ENCODE measurements around the gene NBR1.
"Not testable (repeated sequence)": the region's sequence is repeated elsewhere in the genome, so short reads cannot be mapped to it uniquely, and the experiment has no call there.

The NBR1 gene

GRCh38 chr17:43200127-43200526 is 29.1 kb downstream of the NBR1 start:
- Histone ChIP-seq H2AFZ (ENCODE audit: low read depth, low read length, severe bottlenecking) (no peak overlapping the region), H3K9ac (ENCODE audit: low read length) (no peak overlapping the region), H3F3A (ENCODE audit: insufficient read depth) (no peaks in the 10 kb centered on the region; the same call in 1 of the 2 replicates), H3K4me3 (ENCODE audit: insufficient read depth, low read length, poor library complexity, severe bottlenecking) (no peak overlapping the region), H3K4me2 (ENCODE audit: low read depth, low read length, poor library complexity, severe bottlenecking) (no peak overlapping the region), H3K27me3 (ENCODE audit: low read length) (no peaks in the 10 kb centered on the region), H3K27ac (ENCODE audit: low read depth, low read length) (no peak overlapping the region), H3K36me3 (ENCODE audit: low read length) (peaks cover 4% of the 10 kb centered on the region; the same call in 1 of the 2 replicates), H3K79me2 (ENCODE audit: insufficient read depth, low read length) (no peaks in the 10 kb centered on the region), H4K20me1 (ENCODE audit: low read depth, low read length) (no peaks in the 10 kb centered on the region), H3K9me2 (replicated peaks; ENCODE audit: insufficient read depth, low read length) (no peaks in the 10 kb centered on the region), H3K9me3 (ENCODE audit: insufficient read depth, low read length) (no peaks in the 10 kb centered on the region)
- no peak for TF ChIP-seq EZH2phosphoT487 (conservative IDR thresholded peaks at IDR 0.05; ENCODE audit: low read length)
- TF ChIP-seq CTCF (IDR thresholded peaks at IDR 0.05; ENCODE audit: insufficient read depth, low read length, poor library complexity, severe bottlenecking), result no peak

GRCh38 chr17:43203013-43203412 is 32.0 kb downstream of the NBR1 start:
- H3K36me3 ChIP-seq (ENCODE audit: low read length); H2AFZ ChIP-seq (ENCODE audit: low read depth, low read length, severe bottlenecking); H3K79me2 ChIP-seq (ENCODE audit: insufficient read depth, low read length); H3K27ac ChIP-seq (ENCODE audit: low read depth, low read length); H4K20me1 ChIP-seq (ENCODE audit: low read depth, low read length); H3F3A ChIP-seq (ENCODE audit: insufficient read depth); H3K9ac ChIP-seq (ENCODE audit: low read length); H3K27me3 ChIP-seq (ENCODE audit: low read length); H3K9me3 ChIP-seq (ENCODE audit: insufficient read depth, low read length); H3K4me2 ChIP-seq (ENCODE audit: low read depth, low read length, poor library complexity, severe bottlenecking); H3K4me3 ChIP-seq (ENCODE audit: insufficient read depth, low read length, poor library complexity, severe bottlenecking); H3K9me2 ChIP-seq (replicated peaks; ENCODE audit: insufficient read depth, low read length): not testable (repeated sequence)

GRCh38 chr17:43210576-43210975 is 39.6 kb downstream of the NBR1 start:
- peaks cover 12% of the 10 kb centered on the region for H3F3A ChIP-seq (ENCODE audit: insufficient read depth)
- H2AFZ ChIP-seq (ENCODE audit: low read depth, low read length, severe bottlenecking), result peak overlapping the region; percentile 86
- H3K79me2 ChIP-seq (ENCODE audit: insufficient read depth, low read length), result no peaks in the 10 kb centered on the region
- H3K36me3 ChIP-seq (ENCODE audit: low read length), result no peaks in the 10 kb centered on the region
- H4K20me1 ChIP-seq (ENCODE audit: low read depth, low read length), result no peaks in the 10 kb centered on the region
- no peaks in the 10 kb centered on the region for H3K9me3 ChIP-seq (ENCODE audit: insufficient read depth, low read length)
- H3K4me3 ChIP-seq (ENCODE audit: insufficient read depth, low read length, poor library complexity, severe bottlenecking), result peak overlapping the region; percentile 87
- H3K27me3 ChIP-seq (ENCODE audit: low read length), result no peaks in the 10 kb centered on the region
- peak overlapping the region; percentile 91 for H3K4me2 ChIP-seq (ENCODE audit: low read depth, low read length, poor library complexity, severe bottlenecking)
- peak overlapping the region; percentile 71 for H3K9ac ChIP-seq (ENCODE audit: low read length)
- peak overlapping the region; percentile 65 for H3K27ac ChIP-seq (ENCODE audit: low read depth, low read length)
- H3K9me2 ChIP-seq (replicated peaks; ENCODE audit: insufficient read depth, low read length), result no peaks in the 10 kb centered on the region
- TF ChIP-seq EZH2phosphoT487 (conservative IDR thresholded peaks at IDR 0.05; ENCODE audit: low read length) (no peak), CTCF (IDR thresholded peaks at IDR 0.05; ENCODE audit: insufficient read depth, low read length, poor library complexity, severe bottlenecking) (no peak)

- no peaks in the 10 kb centered on the region for H3K9me3 ChIP-seq (ENCODE audit: insufficient read depth, low read length)
- H3K27me3 ChIP-seq (ENCODE audit: low read length), result no peaks in the 10 kb centered on the region
- H4K20me1 ChIP-seq (ENCODE audit: low read depth, low read length), result no peaks in the 10 kb centered on the region
- H3K27ac ChIP-seq (ENCODE audit: low read depth, low read length), result peak overlapping the region; percentile 65
- H3K36me3 ChIP-seq (ENCODE audit: low read length), result no peaks in the 10 kb centered on the region
- H3K9me2 ChIP-seq (replicated peaks; ENCODE audit: insufficient read depth, low read length), result no peaks in the 10 kb centered on the region
- H3K4me3 ChIP-seq (ENCODE audit: insufficient read depth, low read length, poor library complexity, severe bottlenecking), result peak overlapping the region; percentile 87
- TF ChIP-seq EZH2phosphoT487 (conservative IDR thresholded peaks at IDR 0.05; ENCODE audit: low read length) (no peak), CTCF (IDR thresholded peaks at IDR 0.05; ENCODE audit: insufficient read depth, low read length, poor library complexity, severe bottlenecking) (no peak)
- H3K4me2 ChIP-seq (ENCODE audit: low read depth, low read length, poor library complexity, severe bottlenecking), result peak overlapping the region; percentile 91
- peak overlapping the region; percentile 86 for H2AFZ ChIP-seq (ENCODE audit: low read depth, low read length, severe bottlenecking)
- H3F3A ChIP-seq (ENCODE audit: insufficient read depth), result peaks cover 12% of the 10 kb centered on the region
- H3K79me2 ChIP-seq (ENCODE audit: insufficient read depth, low read length), result no peaks in the 10 kb centered on the region
- peak overlapping the region; percentile 71 for H3K9ac ChIP-seq (ENCODE audit: low read length)
Observed at GRCh38 chr17:43211123-43211479, 40.1 kb downstream of the NBR1 start.

Data from SU-DHL-6 (cell line).